C4-2B (cell line): ENCODE data around the gene TRIP4.
A peak's percentile ranks its signal among the peaks of the same experiment; 100 is the strongest.
"Not testable (repeated sequence)": the region's sequence is repeated elsewhere in the genome, so short reads cannot be mapped to it uniquely, and the experiment has no call there.

Experiments used
- H3K27ac ChIP-seq: fragments of 450-650 bp; 2 replicates; pipeline ENCODE4 v1.5.1; 2017
- CTCF ChIP-seq: fragments of 450-650 bp; conservative IDR thresholded peaks from 2 replicates; pipeline ENCODE4 v1.5.1; 2017; ENCODE audit warnings: mild to moderate bottlenecking
- ZFX ChIP-seq: fragments of 450-650 bp; IDR thresholded peaks from 2 replicates; pipeline ENCODE4 v1.6.1; 2017

Gene TRIP4

DNA sequence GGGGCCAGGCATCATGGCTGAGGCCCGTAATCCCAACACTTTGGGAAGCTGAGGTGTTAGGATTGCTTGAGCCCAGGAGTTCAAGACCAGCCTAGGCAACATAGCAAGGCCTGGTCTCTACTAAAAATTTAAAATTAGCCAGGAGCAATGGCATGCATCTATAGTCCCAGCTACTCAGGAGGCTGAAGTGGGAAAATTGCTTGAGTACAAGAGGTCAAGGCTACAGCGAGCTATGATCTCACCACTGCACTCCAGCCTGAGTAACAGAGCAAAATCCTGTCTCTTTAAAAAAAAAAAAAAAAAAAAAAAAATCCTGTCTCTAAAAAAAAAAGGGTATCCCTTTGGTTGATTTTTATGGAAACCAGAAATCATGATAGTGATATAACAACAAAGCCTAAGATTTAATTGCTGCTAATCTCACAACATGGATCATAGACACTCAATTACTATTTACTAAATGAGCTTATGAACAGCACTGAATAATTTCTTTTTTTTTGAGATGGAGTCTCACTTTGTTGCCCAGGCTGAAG lies 18.5 kb upstream of the TRIP4 start:
- no peak for TF ChIP-seq CTCF
- TF ChIP-seq ZFX = no peak
- H3K27ac ChIP-seq = no peak overlapping the region

- H3K27ac ChIP-seq = not testable (repeated sequence)
Observed at GRCh38 chr15:64371383-64371782, 16.3 kb upstream of the TRIP4 start.

DNA sequence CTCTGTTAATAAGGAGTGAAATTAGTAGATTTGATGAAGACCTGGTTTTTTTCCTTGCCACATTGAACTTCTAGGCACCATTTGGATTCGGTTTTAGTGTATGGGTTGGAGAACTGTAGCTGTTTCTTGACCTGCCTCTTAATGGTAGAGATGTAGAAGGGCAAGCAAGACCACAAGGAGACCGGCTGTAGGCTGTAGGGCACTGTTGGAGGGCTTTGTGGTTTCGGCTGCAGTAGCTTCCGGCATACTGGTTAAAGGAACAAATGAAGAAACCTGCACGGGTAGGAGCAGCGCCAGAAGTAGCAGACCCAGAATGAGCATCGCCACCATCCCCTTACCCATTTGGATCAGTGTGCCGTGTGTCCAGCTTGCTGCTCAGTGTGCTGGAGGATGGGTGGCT lies 14.3 kb upstream of the TRIP4 start:
- H3K27ac ChIP-seq = no peak overlapping the region
- TF ChIP-seq CTCF (no peak), ZFX (no peak)

- TF ChIP-seq CTCF (no peak), ZFX (no peak)
Observed at GRCh38 chr15:64379216-64379960, 8.2 kb upstream of the TRIP4 start.

DNA sequence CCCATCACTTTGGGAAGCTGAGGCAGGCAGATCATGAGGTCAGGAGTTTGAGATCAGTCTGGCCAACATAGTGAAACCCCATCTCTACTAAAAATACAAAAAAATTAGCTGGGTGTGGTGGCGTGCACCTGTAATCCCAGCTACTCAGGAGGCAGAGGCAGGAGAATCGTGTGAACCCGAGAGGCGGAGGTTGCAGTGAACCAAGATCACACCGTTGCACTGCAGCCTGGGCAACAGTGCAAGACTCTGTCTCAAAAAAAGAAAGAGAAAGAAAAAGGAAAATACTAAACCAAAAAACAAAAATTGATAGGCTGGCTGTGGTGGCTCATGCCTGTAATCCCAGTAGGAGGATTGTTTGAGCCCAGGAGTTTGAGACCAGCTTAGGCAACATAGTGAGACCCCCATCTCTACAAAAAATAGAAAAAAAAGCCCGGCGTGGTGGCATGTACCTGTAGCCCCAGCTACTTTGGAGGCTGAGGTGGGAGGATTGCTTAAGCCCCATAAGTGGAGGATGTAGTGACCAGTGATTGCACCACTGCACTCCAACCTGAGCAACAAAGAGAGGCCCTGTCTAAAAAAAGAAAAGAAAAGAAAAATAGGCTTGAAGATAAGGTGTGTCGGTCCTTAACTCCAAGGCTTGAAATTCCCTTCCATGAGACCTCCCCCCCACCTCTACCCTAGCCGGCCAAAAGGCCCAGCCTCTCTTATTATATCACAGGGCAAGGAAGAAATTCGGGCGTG lies 7.3 kb upstream of the TRIP4 start:
- H3K27ac ChIP-seq = peak overlapping the region; percentile 76

More at GRCh38 chr15:64379216-64379960, 8.2 kb upstream of the TRIP4 start:
- no peak overlapping the region for H3K27ac ChIP-seq

GRCh38 chr15:64381000-64381751 lies 6.5 kb upstream of the TRIP4 start, which contains the start of gene PCLAF:
Gene PCLAF (minus strand): TSS chr15:64381441. CDS start chr15:64381371, 70 bp downstream.
- H3K27ac ChIP-seq = peak within 1 kb of the TSS; percentile 76
- no peak for TF ChIP-seq ZFX

- H3K27ac ChIP-seq = no peak overlapping the region
- no peak for TF ChIP-seq CTCF
- TF ChIP-seq ZFX = no peak
Observed at GRCh38 chr15:64383760-64384159, 3.9 kb upstream of the TRIP4 start.

GRCh38 chr15:64386291-64386690 lies 1.3 kb upstream of the TRIP4 start:
- TF ChIP-seq CTCF (no peak), ZFX (no peak)
- H3K27ac ChIP-seq = no peak overlapping the region
